HG03045 (cell line): ENCODE measurements around the gene KANSL1.
"Not testable (repeated sequence)": the region's sequence is repeated elsewhere in the genome, so short reads cannot be mapped to it uniquely, and the experiment has no call there.

Source experiments
- ATAC-seq: cut with Tn5 transposase; IDR thresholded peaks from one replicate; pipeline ENCODE4 v1.9.1; 2021; ENCODE audit warnings: mild to moderate bottlenecking, moderate library complexity; ENCODE audit not compliant: unreplicated experiment

Gene KANSL1

DNA sequence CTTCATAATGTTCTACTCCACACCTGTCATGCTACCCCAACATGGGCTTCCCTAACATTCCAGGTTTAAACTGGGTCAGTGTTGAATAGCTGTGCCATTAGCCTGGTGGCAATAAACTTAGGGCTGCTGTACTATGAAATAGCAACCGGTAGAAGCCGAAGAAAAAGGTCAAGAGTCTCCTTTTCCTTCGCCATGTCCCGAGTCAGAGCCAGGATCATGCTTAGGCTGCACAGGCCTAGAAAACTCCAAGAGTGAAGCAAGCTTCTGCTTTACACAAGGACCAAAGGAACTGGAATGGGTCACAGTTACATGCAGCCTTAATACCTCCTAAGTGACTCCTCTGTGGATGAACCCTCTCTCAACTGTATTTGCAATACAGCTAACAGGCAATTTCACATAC is 105.4 kb downstream of the KANSL1 start:
- not testable (repeated sequence) for ATAC-seq

GRCh38 chr17:46086821-46087220 is 106.4 kb downstream of the KANSL1 start:
- no peak for ATAC-seq

DNA sequence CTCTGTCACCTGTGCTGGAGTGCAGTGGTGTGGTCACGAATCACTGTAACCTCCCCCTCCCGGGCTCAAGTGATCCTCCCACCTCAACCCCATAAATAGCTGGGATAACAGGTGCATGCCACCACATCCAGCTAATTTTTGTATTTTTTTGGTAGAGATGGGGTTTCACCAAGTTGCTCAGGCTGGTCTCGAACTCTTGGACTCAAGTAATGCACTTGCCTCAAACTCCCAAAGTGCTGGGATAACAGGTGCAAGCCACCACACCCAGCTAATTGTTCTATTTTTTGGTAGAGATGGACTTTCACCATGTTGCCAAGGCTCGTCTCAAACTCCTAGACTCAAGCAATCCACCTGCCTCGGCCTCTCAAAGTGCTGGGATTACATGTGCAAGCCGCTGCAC is 107.7 kb downstream of the KANSL1 start:
- ATAC-seq, result no peak

DNA sequence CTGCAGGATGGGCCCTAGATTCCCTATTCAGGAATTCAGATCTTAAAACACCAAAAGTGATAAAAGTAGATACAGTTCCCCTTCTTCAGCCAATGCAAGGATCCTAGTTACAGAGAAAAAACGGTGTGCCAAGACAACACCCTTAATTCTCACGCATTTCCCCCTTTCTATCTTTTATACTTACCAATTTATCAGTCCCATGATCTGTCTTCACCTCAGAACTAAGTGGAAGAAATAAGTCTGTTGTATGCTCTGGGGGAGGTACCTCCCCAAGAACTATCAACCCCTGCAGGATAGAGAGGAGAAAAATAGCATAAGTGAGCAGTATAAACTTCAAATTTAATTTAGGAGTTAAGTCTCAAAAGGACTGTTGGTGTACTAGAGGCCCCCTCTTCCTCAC is 111.0 kb downstream of the KANSL1 start:
- ATAC-seq, result no peak

DNA sequence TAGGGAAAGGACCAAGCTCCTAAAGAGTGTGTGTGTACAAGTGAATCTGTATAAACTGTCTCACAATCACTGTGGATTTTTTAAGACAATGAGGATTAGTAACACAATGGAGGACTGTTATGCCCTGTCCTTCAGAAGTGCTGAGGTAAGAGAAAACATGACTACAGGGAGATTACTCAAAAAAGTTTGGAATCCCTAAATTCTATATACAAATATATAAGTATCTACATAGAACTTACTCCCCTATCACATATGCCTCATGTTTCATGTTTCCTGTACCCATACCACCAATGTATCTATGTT is 112.3 kb downstream of the KANSL1 start:
- no peak for ATAC-seq

- ATAC-seq, result no peak
These were observed 112.9 kb downstream of the KANSL1 start for GRCh38 chr17:46080118-46081017.

GRCh38 chr17:46078675-46079074 is 114.6 kb downstream of the KANSL1 start:
- ATAC-seq, result no peak

GRCh38 chr17:46074540-46074939 is 118.7 kb downstream of the KANSL1 start:
- no peak for ATAC-seq

- ATAC-seq, result no peak
These were observed 120.2 kb downstream of the KANSL1 start for GRCh38 chr17:46072998-46073397.

- ATAC-seq, result no peak
These were observed 121.4 kb downstream of the KANSL1 start for GRCh38 chr17:46071796-46072195.

- no peak for ATAC-seq
These were observed 128.8 kb downstream of the KANSL1 start for GRCh38 chr17:46064460-46064859.

DNA sequence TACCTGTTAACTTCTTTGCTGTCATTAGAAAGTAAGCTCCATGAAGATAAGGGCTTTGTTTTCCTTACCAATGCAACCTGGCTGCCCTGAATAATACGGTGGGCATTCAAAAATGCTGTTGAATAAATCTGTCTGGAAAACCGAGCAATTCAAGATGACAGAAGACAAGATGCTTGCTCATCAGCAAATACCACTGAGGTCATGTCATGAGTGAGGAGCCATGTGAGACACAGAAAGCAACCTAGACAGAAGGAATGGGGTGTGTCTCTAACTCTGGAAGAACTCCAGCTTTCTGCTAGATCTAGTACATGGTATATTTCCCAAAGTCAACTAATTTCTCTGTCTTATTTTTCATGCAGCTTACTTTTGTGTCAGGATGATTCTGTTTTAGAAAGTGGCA is 130.0 kb downstream of the KANSL1 start:
- no peak for ATAC-seq

DNA sequence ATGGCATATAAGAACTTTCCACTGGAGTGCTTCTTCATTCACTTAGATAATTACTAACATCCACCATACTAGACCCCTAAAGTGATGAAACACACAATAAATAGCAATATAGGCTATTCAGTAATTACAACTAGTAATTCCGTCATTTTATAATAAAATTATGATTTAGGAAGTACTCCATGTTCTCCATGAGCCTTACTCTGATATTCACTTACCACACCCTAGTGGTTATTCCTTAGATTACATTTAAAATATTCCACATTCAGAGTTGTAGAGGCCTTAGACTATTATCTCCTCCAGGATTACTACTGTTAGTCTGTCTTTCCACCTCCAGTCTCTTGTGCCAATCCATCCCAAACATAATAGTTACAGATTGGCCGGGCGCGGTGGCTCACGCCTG is 131.8 kb downstream of the KANSL1 start:
- no peak for ATAC-seq

DNA sequence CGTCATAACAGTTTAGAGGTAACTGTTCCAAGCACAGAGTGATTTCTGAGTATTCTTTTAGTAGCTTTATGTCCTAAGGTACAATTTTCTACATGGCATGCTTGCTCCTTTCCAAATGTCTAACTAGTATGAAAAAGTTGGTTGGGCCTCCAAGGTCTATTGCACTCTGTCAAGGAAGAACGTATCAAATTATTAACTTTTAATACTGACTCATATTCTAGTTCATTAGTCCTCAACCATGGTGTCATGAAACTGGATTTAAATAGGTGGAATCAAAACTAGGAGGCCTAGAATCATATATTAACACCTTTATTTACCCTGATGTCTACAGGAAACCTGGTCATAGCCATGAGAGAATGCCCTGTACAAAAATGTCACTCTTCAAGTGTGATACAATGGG is 132.8 kb downstream of the KANSL1 start:
- ATAC-seq, result no peak

GRCh38 chr17:46059486-46059885 is 133.7 kb downstream of the KANSL1 start:
- no peak for ATAC-seq

DNA sequence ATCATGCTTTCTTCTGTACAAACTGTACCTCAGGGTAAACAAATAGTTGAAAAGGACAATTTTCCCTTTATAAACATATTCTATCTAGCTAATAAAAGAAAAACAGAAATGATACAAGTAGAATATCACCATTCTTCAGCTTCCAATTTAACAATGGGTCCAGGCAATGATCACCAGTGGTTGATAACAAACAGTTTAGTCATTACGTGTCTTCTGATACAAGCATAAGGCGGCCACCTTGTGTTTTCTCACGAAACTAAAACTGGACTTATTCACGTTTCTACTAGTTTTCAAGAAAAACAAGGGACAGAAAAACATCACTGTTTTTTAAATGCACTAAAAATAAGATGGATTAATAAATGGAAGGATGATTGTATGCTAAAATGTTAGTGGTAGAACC is 135.9 kb downstream of the KANSL1 start:
- no peak for ATAC-seq

- no peak for ATAC-seq
These were observed 136.4 kb downstream of the KANSL1 start for GRCh38 chr17:46056800-46057304.

DNA sequence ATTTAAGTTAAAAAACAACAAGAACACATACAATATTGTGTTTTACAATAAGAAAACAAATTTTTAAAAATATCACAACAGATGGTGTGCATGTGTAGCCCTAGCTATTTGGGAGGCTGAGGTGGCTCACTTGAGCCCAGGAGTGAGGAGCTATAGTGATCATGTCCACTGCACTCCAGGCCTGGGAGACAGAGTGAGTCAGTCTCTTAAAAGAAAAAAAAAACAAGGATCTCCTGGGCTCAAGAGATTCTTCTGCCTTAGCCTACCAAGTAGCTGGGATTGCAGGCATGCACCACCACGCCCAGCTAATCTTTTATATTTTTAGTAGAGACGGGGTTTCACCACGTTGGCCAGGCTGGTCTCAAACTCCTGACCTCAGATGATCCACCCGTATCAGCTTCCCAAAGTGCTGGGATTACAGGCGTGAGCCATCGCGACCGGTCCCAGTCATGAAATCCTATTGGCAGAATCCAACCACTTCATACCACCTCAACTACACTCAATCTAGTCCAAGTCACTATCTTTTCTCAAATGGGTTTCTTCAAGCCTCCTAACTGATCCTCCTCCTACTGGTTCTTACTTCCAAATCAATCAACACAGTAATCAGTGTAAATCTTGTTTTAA is 139.2 kb downstream of the KANSL1 start:
- ATAC-seq, result no peak

- no peak for ATAC-seq
These were observed 143.6 kb downstream of the KANSL1 start for GRCh38 chr17:46049656-46050055.

- ATAC-seq, result no peak
These were observed 145.4 kb downstream of the KANSL1 start for GRCh38 chr17:46047856-46048255.

GRCh38 chr17:46047398-46047797 is 145.8 kb downstream of the KANSL1 start:
- ATAC-seq, result no peak

- ATAC-seq, result no peak
These were observed 146.3 kb downstream of the KANSL1 start for GRCh38 chr17:46046957-46047356.
